RWPE2 (cell line): Measurements from ENCODE around the gene ARHGAP15.

Experiments
- ATAC-seq: fragments of 200-7000 bp; cut with Tn5 transposase; 3 replicates; pipeline ENCODE4 v1.9.1; 2021; ENCODE audit warnings: low read depth
- DNase-seq: peaks from one replicate; pipeline ENCODE4 v3.0.0-alpha.2; 2020; ENCODE audit warnings: low spot score
- H3K27ac ChIP-seq: fragments of 450-650 bp; 2 replicates; pipeline ENCODE4 v1.5.1; 2017; ENCODE audit warnings: mild to moderate bottlenecking; ENCODE audit not compliant: poor library complexity, severe bottlenecking
- H3K27me3 ChIP-seq: fragments of 250-450 bp; sonication (Bioruptor Pico); 2 replicates; pipeline ENCODE4 v1.5.1; 2021; ENCODE audit warnings: mild to moderate bottlenecking, moderate library complexity; ENCODE audit not compliant: insufficient read depth, poor library complexity, severe bottlenecking
- H3K36me3 ChIP-seq: fragments of 250-450 bp; sonication (Bioruptor Pico); 2 replicates; pipeline ENCODE4 v1.5.1; 2020; ENCODE audit warnings: low read depth, mild to moderate bottlenecking, moderate library complexity
- H3K4me1 ChIP-seq: fragments of 250-450 bp; sonication (Bioruptor Pico); 2 replicates; pipeline ENCODE4 v1.5.1; 2021; ENCODE audit warnings: mild to moderate bottlenecking, moderate library complexity; ENCODE audit not compliant: insufficient read depth, poor library complexity, severe bottlenecking
- H3K4me3 ChIP-seq: fragments of 250-450 bp; sonication (Bioruptor Pico); 2 replicates; pipeline ENCODE4 v1.5.1; 2021; ENCODE audit warnings: mild to moderate bottlenecking, moderate library complexity; ENCODE audit not compliant: severe bottlenecking
- H3K9me3 ChIP-seq: fragments of 250-450 bp; sonication (Bioruptor Pico); 2 replicates; pipeline ENCODE4 v1.5.1; 2021; ENCODE audit warnings: mild to moderate bottlenecking, moderate library complexity; ENCODE audit not compliant: severe bottlenecking
- CTCF ChIP-seq: fragments of 450-650 bp; IDR thresholded peaks from one replicate; pipeline ENCODE4 v1.5.1; 2017; ENCODE audit warnings: mild to moderate bottlenecking, moderate library complexity; ENCODE audit not compliant: poor library complexity, severe bottlenecking

ARHGAP15 gene

GRCh38 chr2:143476336-143477087, 347.3 kb downstream of the ARHGAP15 start:
- no peaks in the 10 kb centered on the region for H3K36me3 ChIP-seq
- no peak overlapping the region for H3K27ac ChIP-seq
- DNase-seq (no peak), ATAC-seq (no peak)
- no peak for TF ChIP-seq CTCF
- H3K4me3 ChIP-seq, result no peak overlapping the region
- H3K4me1 ChIP-seq, result peaks cover 9% of the 10 kb centered on the region
- H3K27me3 ChIP-seq, result no peaks in the 10 kb centered on the region
- H3K9me3 ChIP-seq, result no peaks in the 10 kb centered on the region

GRCh38 chr2:143477714-143478443, 348.7 kb downstream of the ARHGAP15 start:
- no peak overlapping the region for H3K27ac ChIP-seq
- no peaks in the 10 kb centered on the region for H3K36me3 ChIP-seq
- DNase-seq, result no peak
- H3K9me3 ChIP-seq, result no peaks in the 10 kb centered on the region
- no peak for TF ChIP-seq CTCF
- no peaks in the 10 kb centered on the region for H3K27me3 ChIP-seq
- H3K4me1 ChIP-seq, result peaks cover 8% of the 10 kb centered on the region
- H3K4me3 ChIP-seq, result no peak overlapping the region
- no peak for ATAC-seq

GRCh38 chr2:143480086-143480485, 350.9 kb downstream of the ARHGAP15 start:
- H3K36me3 ChIP-seq, result no peaks in the 10 kb centered on the region
- TF ChIP-seq CTCF, result no peak
- no peaks in the 10 kb centered on the region for H3K4me1 ChIP-seq
- no peaks in the 10 kb centered on the region for H3K27me3 ChIP-seq
- no peak for DNase-seq
- H3K27ac ChIP-seq, result no peak overlapping the region
- no peaks in the 10 kb centered on the region for H3K9me3 ChIP-seq
- no peak for ATAC-seq
- H3K4me3 ChIP-seq, result no peak overlapping the region

GRCh38 chr2:143480601-143481236, 351.5 kb downstream of the ARHGAP15 start:
- DNase-seq, result no peak
- TF ChIP-seq CTCF, result no peak
- no peak overlapping the region for H3K27ac ChIP-seq

More at GRCh38 chr2:143480601-143481236, 351.5 kb downstream of the ARHGAP15 start:
- no peaks in the 10 kb centered on the region for H3K9me3 ChIP-seq
- H3K36me3 ChIP-seq, result no peaks in the 10 kb centered on the region
- H3K27me3 ChIP-seq, result no peaks in the 10 kb centered on the region
- no peak for ATAC-seq
- H3K4me1 ChIP-seq, result no peaks in the 10 kb centered on the region
- H3K4me3 ChIP-seq, result no peak overlapping the region
